CD4-positive, alpha-beta T cell (primary cell): ENCODE results near the gene OR51D1. TPM values are rescaled to one million over a fixed set of nuclear protein-coding genes. Genes with fewer than 3 reads are reported as not detected.

ENCODE experiments used
- ATAC-seq: fragments of 200-7000 bp; cut with Tn5 transposase; one replicate; pipeline ENCODE4 v1.10.0; 2022; ENCODE audit warnings: mild to moderate bottlenecking; ENCODE audit not compliant: poor library complexity
- CTCF ChIA-PET: fragments of 350-600 bp; sonication (Branson Sonifier 250); formaldehyde crosslinking; loops from one replicate; lab custom pipeline; 2021; ENCODE audit warnings: antibody characterized with exemption, inconsistent platforms; lab: Charles Lee
- POLR2A ChIA-PET: fragments of 350-600 bp; sonication (Branson Sonifier 250); formaldehyde crosslinking; loops from one replicate; lab custom pipeline; 2021; ENCODE audit warnings: antibody characterized with exemption, inconsistent platforms; lab: Charles Lee
- DNase-seq, 14 experiments: peaks; one replicate each; pipeline ENCODE4 v3.0.0-alpha.2; 2013 to 2020; ENCODE audit warnings: mixed read lengths in 2 of 14
- H3K27ac ChIP-seq, 2 donors: one replicate each; pipeline versions ENCODE4 v1.5.1 to v1.7.0; 2013; ENCODE audit warnings: low read length in 2 of 2, low read depth in 1 of 2, mild to moderate bottlenecking in 1 of 2
- H3K27me3 ChIP-seq, 2 experiments: 1 replicate in 1 of 2; 2 replicates in 1 of 2; pipeline versions ENCODE4 v1.6.1 to v1.7.0; 2013; ENCODE audit warnings: low read length in 2 of 2, control low read depth in 1 of 2, mild to moderate bottlenecking in 1 of 2, moderate library complexity in 1 of 2; ENCODE audit not compliant: insufficient read depth in 2 of 2, control insufficient read depth in 1 of 2
- H3K36me3 ChIP-seq: one replicate; pipeline ENCODE4 v1.6.1; 2013; ENCODE audit warnings: low read length, control low read depth; ENCODE audit not compliant: insufficient read depth
- H3K4me1 ChIP-seq: one replicate; pipeline ENCODE4 v1.6.1; 2013; ENCODE audit warnings: low read length, control low read depth; ENCODE audit not compliant: insufficient read depth
- H3K4me3 ChIP-seq: one replicate; pipeline ENCODE4 v1.5.1; 2013; ENCODE audit warnings: mild to moderate bottlenecking, low read length, moderate library complexity
- H3K9me3 ChIP-seq, 2 experiments: 1 replicate in 1 of 2; 2 replicates in 1 of 2; pipeline versions ENCODE4 v1.6.1 to v1.7.0; 2013; ENCODE audit warnings: low read length in 2 of 2, mild to moderate bottlenecking in 2 of 2, control low read depth in 1 of 2, moderate library complexity in 1 of 2; ENCODE audit not compliant: control insufficient read depth in 1 of 2, insufficient read depth in 1 of 2
- H3K27ac Mint-ChIP-seq: one replicate; pipeline ENCODE4 v1.8.0; 2020; ENCODE audit warnings: mixed read lengths
- H3K27me3 Mint-ChIP-seq: one replicate; pipeline ENCODE4 v1.8.0; 2021; ENCODE audit warnings: mixed read lengths
- H3K36me3 Mint-ChIP-seq: one replicate; pipeline ENCODE4 v1.8.0; 2021; ENCODE audit warnings: low read depth, mixed read lengths
- H3K4me1 Mint-ChIP-seq: one replicate; pipeline ENCODE4 v1.8.0; 2021; ENCODE audit warnings: low read depth, mixed read lengths
- H3K4me3 Mint-ChIP-seq: one replicate; pipeline ENCODE4 v1.8.0; 2020; ENCODE audit warnings: mild to moderate bottlenecking, mixed read lengths
- H3K9me3 Mint-ChIP-seq: one replicate; pipeline ENCODE4 v1.8.0; 2020; ENCODE audit warnings: mixed read lengths
- CTCF ChIP-seq: fragments of 200-600 bp; IDR thresholded peaks from one replicate; pipeline ENCODE4 v1.8.0; 2022; ENCODE audit warnings: antibody characterized with exemption, mild to moderate bottlenecking
- intact Hi-C, 2 experiments: fragments of 100-400 bp; cut with DNase I in 1 of 2; cut with micrococcal nuclease in 1 of 2; formaldehyde crosslinking; loops; one replicate each; pipeline versions ENCODE4 v1.15.1 to v1.9.0; 2023 to 2025; cut with DNase I, micrococcal nuclease
- total RNA-seq, 174 experiments: library from RNA in 2 of 174; stranded (reverse) in 2 of 174; gene quantifications; one replicate each; pipeline ENCODE4 v1.2.3 and lab custom pipeline; 2021 to 2026

The OR51D1 gene
- total RNA-seq, 2 experiments from 2014 or later: not detected

GRCh38 chr11:4682623-4683419, 45.5 kb downstream of the OR51D1 start:
- ChIA-PET CTCF (no interaction called here), POLR2A (no interaction called here)
- no peaks in the 10 kb centered on the region for H3K9me3 ChIP-seq
- no peaks in the 10 kb centered on the region for H3K36me3 ChIP-seq
- intact Hi-C loops: no loop called here
- H3K4me3 Mint-ChIP-seq: no peak overlapping the region
- TF ChIP-seq CTCF: no peak
- DNase-seq (no peak), ATAC-seq (no peak)
- peaks cover 5% of the 10 kb centered on the region for H3K27me3 Mint-ChIP-seq
- H3K36me3 Mint-ChIP-seq: no peaks in the 10 kb centered on the region
- H3K4me3 ChIP-seq: no peak overlapping the region
- no peaks in the 10 kb centered on the region for H3K4me1 Mint-ChIP-seq
- no peak overlapping the region for H3K27ac ChIP-seq
- no peak overlapping the region for H3K27ac Mint-ChIP-seq
- no peaks in the 10 kb centered on the region for H3K4me1 ChIP-seq
- peaks cover 0 to 4% of the 10 kb centered on the region in 2 experiments for H3K27me3 ChIP-seq
- H3K9me3 Mint-ChIP-seq: no peaks in the 10 kb centered on the region

- Mint-ChIP-seq H3K36me3 (no peaks in the 10 kb centered on the region), H3K4me3 (no peak overlapping the region), H3K4me1 (no peaks in the 10 kb centered on the region), H3K9me3 (no peaks in the 10 kb centered on the region), H3K27ac (no peak overlapping the region), H3K27me3 (peaks cover 1% of the 10 kb centered on the region)
- no peaks in the 10 kb centered on the region for H3K9me3 ChIP-seq
- peaks cover 0 to 1% of the 10 kb centered on the region in 2 experiments for H3K27me3 ChIP-seq
- no peaks in the 10 kb centered on the region for H3K4me1 ChIP-seq
- CTCF ChIA-PET: no interaction called here
- H3K36me3 ChIP-seq: no peaks in the 10 kb centered on the region
- intact Hi-C loops: no loop called here
- DNase-seq: no peak
- H3K27ac ChIP-seq: no peak overlapping the region
- no peak overlapping the region for H3K4me3 ChIP-seq
- ATAC-seq: no peak
- TF ChIP-seq CTCF: no peak
- POLR2A ChIA-PET: no interaction called here
These were observed 47.5 kb downstream of the OR51D1 start for GRCh38 chr11:4684631-4685285.

Other genes with a start within 250 kb of the OR51D1 start
- gene TRIM21, start 243.8 kb upstream of the OR51D1 start, total RNA-seq: 10 to 100 TPM; 21.0 to 23.7 TPM
- not detected for gene OR52K2, start 188.2 kb upstream of the OR51D1 start, total RNA-seq
- not detected for gene OR52K1, start 154.8 kb upstream of the OR51D1 start, total RNA-seq
- not detected for gene OR52M1, start 92.3 kb upstream of the OR51D1 start, total RNA-seq
- not detected for gene OR52I2, start 55.7 kb upstream of the OR51D1 start, total RNA-seq
- not detected for gene OR52I1, start 43.4 kb upstream of the OR51D1 start, total RNA-seq
- gene TRIM68, start 29.2 kb upstream of the OR51D1 start, total RNA-seq: 1 to 10 TPM; 4.1 to 5.4 TPM
- not detected for gene OR51E1, start 6.5 kb downstream of the OR51D1 start, total RNA-seq
- not detected for gene OR51E2, start 60.4 kb downstream of the OR51D1 start, total RNA-seq
- not detected for gene MMP26, start 67.3 kb downstream of the OR51D1 start, total RNA-seq
- not detected for gene OR51F1, start 132.5 kb downstream of the OR51D1 start, total RNA-seq
- not detected for gene OR52R1, start 166.9 kb downstream of the OR51D1 start, total RNA-seq
- gene OR51F2, start 183.8 kb downstream of the OR51D1 start, total RNA-seq: not detected
- gene OR51S1, start 211.7 kb downstream of the OR51D1 start, total RNA-seq: not detected
- not detected for gene OR51T1, start 244.4 kb downstream of the OR51D1 start, total RNA-seq